AG04449 (cell line): ENCODE data around the gene RIOK2.
A peak's percentile ranks its signal among the peaks of the same experiment; 100 is the strongest.

Experiments used
- CTCF ChIA-PET: fragments of 350-600 bp; formaldehyde crosslinking; extraction: SDS; loops from one replicate; lab custom pipeline; 2021; ENCODE audit warnings: antibody characterized with exemption; lab: Yijun Ruan, JAX
- POLR2A ChIA-PET: fragments of 400-600, 350-600 bp; formaldehyde crosslinking; extraction: SDS; loops from one replicate; lab custom pipeline; 2020; ENCODE audit warnings: antibody characterized with exemption, inconsistent platforms; lab: Yijun Ruan, JAX
- DNase-seq: peaks from one replicate; pipeline ENCODE4 v3.0.0-alpha.2; 2010; ENCODE audit warnings: low read depth, low spot score
- H3K4me3 ChIP-seq: 2 replicates; pipeline ENCODE4 v1.5.1; 2011; ENCODE audit warnings: low read depth, mild to moderate bottlenecking, control low read depth, low read length
- CTCF ChIP-seq: IDR thresholded peaks from one replicate; pipeline ENCODE4 v1.5.1; 2011; ENCODE audit warnings: mild to moderate bottlenecking, moderate library complexity, low read length, control low read depth, inconsistent platforms; ENCODE audit not compliant: insufficient read depth; ENCODE audit errors: missing control alignments

RIOK2 gene

DNA sequence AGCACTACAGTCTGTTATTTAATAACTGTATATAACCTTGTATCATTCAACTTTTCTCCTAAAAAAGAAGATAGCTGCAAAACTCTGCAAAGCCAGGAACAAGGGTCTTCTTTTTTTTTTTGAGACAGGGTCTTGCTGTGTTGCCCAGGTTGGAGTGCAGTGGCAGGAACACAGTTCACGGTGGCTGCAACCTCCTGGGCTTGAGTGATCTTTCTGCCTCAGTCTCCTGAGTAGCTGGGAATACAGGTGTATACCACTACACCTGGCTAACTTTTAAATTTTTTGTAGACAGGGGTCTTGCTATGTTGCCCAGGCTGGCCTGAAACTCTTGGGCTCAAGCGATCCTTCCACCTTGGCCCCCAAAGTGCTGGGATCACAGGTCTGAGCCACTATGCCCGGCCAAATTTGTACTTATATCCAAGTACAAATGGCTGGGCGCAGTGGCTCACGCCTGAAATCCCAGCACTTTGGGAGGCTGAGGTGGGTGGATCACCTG lies 19.2 kb downstream of the RIOK2 start:
- no peak for TF ChIP-seq CTCF
- ChIA-PET POLR2A (interaction anchor here (0.6 kb wide), 1 partner anchor 545 kb away, joined by 3 read pairs; no protein-coding TSS in a partner anchor), CTCF (interaction anchor here (0.5 to 12.3 kb wide), 29 partner anchors 8 to 1665 kb away, joined by 3 to 194 read pairs (median 4); no protein-coding TSS in a partner anchor)
- DNase-seq, result no peak
- no peak overlapping the region for H3K4me3 ChIP-seq

GRCh38 chr5:97163360-97163764 lies 19.7 kb downstream of the RIOK2 start:
- DNase-seq, result no peak
- CTCF ChIA-PET, result interaction anchor here (0.8 to 12.3 kb wide), 27 partner anchors 13 to 1666 kb away, joined by 3 to 194 read pairs (median 4); no protein-coding TSS in a partner anchor
- no peak overlapping the region for H3K4me3 ChIP-seq
- POLR2A ChIA-PET, result no interaction called here
- peak; percentile 6 for TF ChIP-seq CTCF

DNA sequence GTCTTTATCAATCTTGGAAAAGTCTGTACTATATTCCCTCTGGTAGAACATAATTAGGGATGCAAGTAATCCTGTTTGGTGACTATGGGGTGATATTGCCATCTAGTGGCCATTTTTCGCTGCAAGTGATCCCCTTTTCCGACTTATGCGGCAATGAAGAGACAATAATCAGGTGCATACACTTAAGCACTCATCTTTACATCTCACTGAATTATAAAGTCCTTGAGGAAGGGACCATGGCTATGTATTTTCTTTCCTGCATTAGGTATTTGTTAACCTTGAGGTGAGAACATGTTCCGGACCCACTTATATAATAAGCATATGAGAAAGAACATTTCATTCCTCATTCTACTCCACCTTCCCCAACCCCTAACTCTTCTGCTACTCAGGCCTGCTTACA lies 21.0 kb downstream of the RIOK2 start:
- ChIA-PET CTCF (interaction anchor here (0.6 to 12.3 kb wide), 46 partner anchors 9 to 817 kb away, joined by 3 to 194 read pairs (median 5); partner anchors contain the start of genes ERAP1, LIX1 and LNPEP), POLR2A (no interaction called here)
- TF ChIP-seq CTCF, result peak; percentile 72
- H3K4me3 ChIP-seq, result no peak overlapping the region
- DNase-seq, result peak; percentile 16

DNA sequence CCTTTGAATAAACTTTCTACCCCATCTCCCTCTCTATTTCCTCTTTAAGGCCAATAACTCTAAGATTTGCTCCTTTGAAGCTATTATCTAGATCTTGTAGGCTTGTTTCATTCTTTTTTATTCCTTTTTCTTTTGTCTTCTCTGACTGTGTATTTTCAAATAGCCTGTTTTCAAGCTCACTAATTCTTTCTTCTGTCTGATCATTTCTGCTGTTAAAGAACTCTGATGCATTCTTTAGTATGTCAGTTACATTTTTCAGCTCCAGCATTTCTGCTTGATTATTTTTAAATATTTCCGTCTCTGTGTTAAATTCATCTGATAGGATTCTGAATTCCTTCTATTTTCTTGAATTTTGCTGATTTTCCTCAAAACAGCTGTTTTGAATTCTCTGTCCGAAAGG lies 25.4 kb downstream of the RIOK2 start:
- POLR2A ChIA-PET, result interaction anchor here (0.5 kb wide), 1 partner anchor 179 kb away, joined by 7 read pairs; no protein-coding TSS in a partner anchor
- no peak overlapping the region for H3K4me3 ChIP-seq
- no peak for DNase-seq
- no peak for TF ChIP-seq CTCF
- CTCF ChIA-PET, result interaction anchor here (1.4 to 12.3 kb wide), 4 partner anchors 12 to 405 kb away, joined by 5 to 194 read pairs (median 12); partner anchors contain the start of gene LIX1

- ChIA-PET POLR2A (no interaction called here), CTCF (interaction anchor here (0.7 to 7.6 kb wide), 4 partner anchors 9 to 282 kb away, joined by 3 to 54 read pairs (median 3); partner anchors contain the start of gene LIX1)
- DNase-seq, result no peak
- TF ChIP-seq CTCF, result no peak
- H3K4me3 ChIP-seq, result no peak overlapping the region
Measured at GRCh38 chr5:97151370-97151769, 31.7 kb downstream of the RIOK2 start.

GRCh38 chr5:97150401-97150800 lies 32.6 kb downstream of the RIOK2 start:
- ChIA-PET CTCF (interaction anchor here (1.1 to 7.6 kb wide), 2 partner anchors 13 to 398 kb away, joined by 3 to 54 read pairs; no protein-coding TSS in a partner anchor), POLR2A (no interaction called here)
- no peak overlapping the region for H3K4me3 ChIP-seq
- DNase-seq, result no peak
- TF ChIP-seq CTCF, result no peak
